GM06990 (cell line): ENCODE measurements around the gene PTPN13.

Experiments
- DNase-seq: peaks from one replicate; pipeline ENCODE4 v3.0.0-alpha.2; 2011; ENCODE audit not compliant: insufficient read length; ENCODE audit errors: extremely low read depth
- H3K27me3 ChIP-seq: replicated peaks from 2 replicates; pipeline ENCODE4 v1.6.0; 2011; ENCODE audit warnings: low read length; ENCODE audit not compliant: control insufficient read depth, insufficient read depth
- H3K36me3 ChIP-seq: 2 replicates; pipeline ENCODE4 v1.5.1; 2011; ENCODE audit warnings: low read length; ENCODE audit not compliant: control insufficient read depth, insufficient read depth
- H3K4me3 ChIP-seq: replicated peaks from 2 replicates; pipeline ENCODE4 v1.5.1; 2011; ENCODE audit warnings: low read depth, mild to moderate bottlenecking, control low read depth, low read length
- CTCF ChIP-seq: IDR thresholded peaks from 2 replicates; pipeline ENCODE4 v1.5.1; 2011; ENCODE audit warnings: low read length, control low read depth, mild to moderate bottlenecking, inconsistent platforms; ENCODE audit not compliant: insufficient read depth, poor library complexity, severe bottlenecking

Gene PTPN13

GRCh38 chr4:86815653-86816052, 221.5 kb downstream of the PTPN13 start:
- Histone ChIP-seq H3K4me3 (no peak overlapping the region), H3K36me3 (no peaks in the 10 kb centered on the region), H3K27me3 (no peaks in the 10 kb centered on the region)
- no peak for DNase-seq
- TF ChIP-seq CTCF, result no peak

- Histone ChIP-seq H3K27me3 (no peaks in the 10 kb centered on the region), H3K36me3 (no peaks in the 10 kb centered on the region), H3K4me3 (no peak overlapping the region)
- DNase-seq, result no peak
- TF ChIP-seq CTCF, result no peak
Measured at GRCh38 chr4:86816501-86817273, 222.6 kb downstream of the PTPN13 start.

GRCh38 chr4:86818211-86818610, 224.1 kb downstream of the PTPN13 start:
- no peak overlapping the region for H3K4me3 ChIP-seq
- no peaks in the 10 kb centered on the region for H3K27me3 ChIP-seq
- DNase-seq, result no peak
- H3K36me3 ChIP-seq, result no peaks in the 10 kb centered on the region
- TF ChIP-seq CTCF, result no peak

GRCh38 chr4:86818841-86819240, 224.7 kb downstream of the PTPN13 start:
- TF ChIP-seq CTCF, result no peak
- no peak for DNase-seq
- Histone ChIP-seq H3K4me3 (no peak overlapping the region), H3K27me3 (no peaks in the 10 kb centered on the region), H3K36me3 (no peaks in the 10 kb centered on the region)

GRCh38 chr4:86819561-86819960, 225.4 kb downstream of the PTPN13 start:
- Histone ChIP-seq H3K27me3 (no peaks in the 10 kb centered on the region), H3K36me3 (no peaks in the 10 kb centered on the region), H3K4me3 (no peak overlapping the region)
- TF ChIP-seq CTCF, result no peak
- DNase-seq, result no peak

- H3K4me3 ChIP-seq, result no peak overlapping the region
- no peaks in the 10 kb centered on the region for H3K36me3 ChIP-seq
- no peak for DNase-seq
- H3K27me3 ChIP-seq, result no peaks in the 10 kb centered on the region
- TF ChIP-seq CTCF, result no peak
Measured at GRCh38 chr4:86821151-86821550, 227.0 kb downstream of the PTPN13 start.
